Esophagus muscularis mucosa (tissue), 4 donors: ENCODE results near the gene SORL1-AS1.

Experiments used
- DNase-seq: peaks from one replicate; pipeline ENCODE4 v3.0.0-alpha.2; 2017; ENCODE audit errors: extremely low spot score
- H3K27ac ChIP-seq, 4 donors: fragments of 200-600 bp; sonication (generic); replicated peaks in 1 of 4; 1 replicate in 3 of 4; 2 replicates in 1 of 4; pipeline ENCODE4 v1.5.1; 2016 to 2019; ENCODE audit warnings: mild to moderate bottlenecking in 1 of 4
- H3K27me3 ChIP-seq, 4 donors: fragments of 200-600 bp; sonication (generic); one replicate each; pipeline versions ENCODE4 v1.5.1 to v1.6.0; 2016 to 2019
- H3K36me3 ChIP-seq, 4 donors: fragments of 200-600 bp; sonication (generic); one replicate each; pipeline ENCODE4 v1.5.1; 2016 to 2019
- H3K4me1 ChIP-seq, 4 donors: fragments of 200-600 bp; sonication (generic); one replicate each; pipeline ENCODE4 v1.5.1; 2016 to 2019
- H3K4me3 ChIP-seq, 4 donors: fragments of 200-600 bp; sonication (generic); 1 replicate in 2 of 4; 2 replicates in 2 of 4; pipeline ENCODE4 v1.5.1; 2016 to 2019; ENCODE audit warnings: mild to moderate bottlenecking in 4 of 4, moderate library complexity in 1 of 4
- H3K9me3 ChIP-seq, 4 donors: fragments of 200-600 bp; sonication (generic); 1 replicate in 3 of 4; 2 replicates in 1 of 4; pipeline ENCODE4 v1.5.1; 2016 to 2019
- CTCF ChIP-seq, 3 experiments: fragments of 200-600 bp in 2 of 3; fragments of 450-650 bp in 1 of 3; sonication (generic) in 2 of 3; IDR thresholded peaks; one replicate each; pipeline ENCODE4 v1.5.1; 2017 to 2019; ENCODE audit warnings: antibody characterized with exemption in 3 of 3, mild to moderate bottlenecking in 2 of 3, moderate library complexity in 1 of 3
- EP300 ChIP-seq: sonication (generic); formaldehyde crosslinking; IDR thresholded peaks from one replicate; pipeline ENCODE4 v1.6.1; 2017; ENCODE audit warnings: antibody characterized with exemption
- POLR2A ChIP-seq: fragments of 450-650 bp; IDR thresholded peaks from one replicate; pipeline ENCODE4 v1.6.1; 2017; ENCODE audit warnings: antibody characterized with exemption, moderate library complexity, mild to moderate bottlenecking, low read depth
- POLR2AphosphoS5 ChIP-seq, 2 donors: sonication (generic); formaldehyde crosslinking; IDR thresholded peaks; one replicate each; pipeline ENCODE4 v1.6.1; 2017; ENCODE audit warnings: antibody characterized with exemption in 2 of 2
- WGBS: methylation state at CpG from one replicate; pipeline ENCODE4 v1.1.5; 2018; 5-methylcytosine and 5-hydroxymethylcytosine counted together
- intact Hi-C: fragments of 100-400 bp; cut with DNase I; formaldehyde crosslinking; loops from one replicate; pipeline ENCODE4 v1.15.1; 2023

Gene SORL1-AS1

GRCh38 chr11:121444526-121444925 is 8.2 kb downstream of the SORL1-AS1 start:
- H3K27me3 ChIP-seq: no peaks in the 10 kb centered on the region
- TF ChIP-seq POLR2A: no peak
- TF ChIP-seq POLR2AphosphoS5 (IDR thresholded peaks at IDR 0.05): no peak
- TF ChIP-seq CTCF (IDR thresholded peaks at IDR 0.05): no peak
- no peaks in the 10 kb centered on the region for H3K9me3 ChIP-seq
- peaks cover 0 to 9% (median 0%) of the 10 kb centered on the region in 4 donors for H3K4me1 ChIP-seq
- no peaks in the 10 kb centered on the region for H3K36me3 ChIP-seq
- WGBS: 73% methylated on average over 3 of the region's 3 CpGs
- no peak overlapping the region for H3K27ac ChIP-seq
- intact Hi-C loops: loop anchor here (10.0 kb wide), 1 partner anchor 120 kb away; no protein-coding TSS in a partner anchor
- no peak for DNase-seq
- no peak overlapping the region for H3K4me3 ChIP-seq

GRCh38 chr11:121443688-121444275 is 9.0 kb downstream of the SORL1-AS1 start:
- TF ChIP-seq CTCF (IDR thresholded peaks at IDR 0.05): no peak
- TF ChIP-seq POLR2AphosphoS5 (IDR thresholded peaks at IDR 0.05): no peak
- TF ChIP-seq EP300: no peak
- no peak for TF ChIP-seq POLR2A
- 93% methylated on average over 4 of the region's 4 CpGs for WGBS
- intact Hi-C loops: loop anchor here (10.0 kb wide), 1 partner anchor 119 kb away; no protein-coding TSS in a partner anchor
- Histone ChIP-seq H3K27me3 (no peaks in the 10 kb centered on the region), H3K27ac (no peak overlapping the region), H3K4me3 (no peak overlapping the region), H3K4me1 (peaks cover 0 to 14% (median 0%) of the 10 kb centered on the region in 4 donors), H3K36me3 (no peaks in the 10 kb centered on the region), H3K9me3 (no peaks in the 10 kb centered on the region)
- DNase-seq: no peak

GRCh38 chr11:121441521-121441920 is 11.2 kb downstream of the SORL1-AS1 start:
- Histone ChIP-seq H3K36me3 (no peaks in the 10 kb centered on the region), H3K4me1 (peaks cover 0 to 14% (median 4%) of the 10 kb centered on the region in 4 donors), H3K27ac (no peak overlapping the region), H3K4me3 (no peak overlapping the region), H3K27me3 (no peaks in the 10 kb centered on the region), H3K9me3 (no peaks in the 10 kb centered on the region)
- intact Hi-C loops: loop anchor here (10.0 kb wide), 1 partner anchor 117 kb away; no protein-coding TSS in a partner anchor
- WGBS: 75% methylated on average over 2 of the region's 2 CpGs
- no peak for DNase-seq
- TF ChIP-seq POLR2AphosphoS5 (IDR thresholded peaks at IDR 0.05) (no peak), EP300 (no peak), CTCF (IDR thresholded peaks at IDR 0.05) (no peak), POLR2A (no peak)

- TF ChIP-seq POLR2A: no peak
- no peak for TF ChIP-seq POLR2AphosphoS5 (IDR thresholded peaks at IDR 0.05)
- no peak for TF ChIP-seq CTCF (IDR thresholded peaks at IDR 0.05)
- TF ChIP-seq EP300: no peak
- no peaks in the 10 kb centered on the region for H3K27me3 ChIP-seq
- no peaks in the 10 kb centered on the region for H3K9me3 ChIP-seq
- DNase-seq: no peak
- peaks cover 0 to 14% (median 4%) of the 10 kb centered on the region in 4 donors for H3K4me1 ChIP-seq
- H3K4me3 ChIP-seq: no peak overlapping the region
- intact Hi-C loops: loop anchor here (10.0 kb wide), 1 partner anchor 115 kb away; no protein-coding TSS in a partner anchor
- no peak overlapping the region for H3K27ac ChIP-seq
- no peaks in the 10 kb centered on the region for H3K36me3 ChIP-seq
Observed at GRCh38 chr11:121439759-121440158, 13.0 kb downstream of the SORL1-AS1 start.

GRCh38 chr11:121439337-121439736 is 13.4 kb downstream of the SORL1-AS1 start:
- H3K36me3 ChIP-seq: no peaks in the 10 kb centered on the region
- H3K4me1 ChIP-seq: peaks cover 0 to 14% (median 4%) of the 10 kb centered on the region in 4 donors
- no peaks in the 10 kb centered on the region for H3K9me3 ChIP-seq
- no peaks in the 10 kb centered on the region for H3K27me3 ChIP-seq
- intact Hi-C loops: no loop called here
- 57% methylated on average over 4 of the region's 4 CpGs for WGBS
- no peak for DNase-seq
- no peak overlapping the region for H3K4me3 ChIP-seq
- TF ChIP-seq CTCF (IDR thresholded peaks at IDR 0.05): no peak
- no peak for TF ChIP-seq POLR2A
- TF ChIP-seq EP300: no peak
- TF ChIP-seq POLR2AphosphoS5 (IDR thresholded peaks at IDR 0.05): no peak
- H3K27ac ChIP-seq: no peak overlapping the region
